ENCODE results near the gene PRAME.
"Not testable (repeated sequence)": the region's sequence is repeated elsewhere in the genome, so short reads cannot be mapped to it uniquely, and the experiment has no call there.

PRAME gene

DNA sequence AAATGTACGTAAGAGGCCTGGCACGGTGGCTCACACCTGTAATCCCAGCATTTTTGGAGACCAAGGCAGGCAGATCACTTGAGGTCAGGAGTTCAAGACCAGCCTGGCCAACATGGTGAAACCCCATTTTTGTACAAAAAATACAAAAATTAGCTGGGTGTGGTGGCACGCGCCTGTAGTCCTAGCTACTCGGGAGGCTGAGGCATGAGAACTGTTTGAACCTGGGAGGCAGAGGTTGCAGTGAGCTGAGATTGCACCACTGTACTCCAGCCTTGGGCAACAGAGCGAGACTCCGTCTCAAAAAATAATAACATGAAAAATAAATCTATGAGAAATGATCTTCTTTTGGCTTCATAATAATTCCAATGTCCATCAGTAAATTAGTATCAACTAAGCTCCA lies 48.2 kb downstream of the PRAME start:
- H3K9ac ChIP-seq (ENCODE audit: low read length); H3K4me3 ChIP-seq (ENCODE audit: low read length); H3K4me1 ChIP-seq (ENCODE audit: control insufficient read depth, insufficient read depth, low read length); H3K27me3 ChIP-seq (ENCODE audit: control insufficient read depth, insufficient read depth, low read length); H3K36me3 ChIP-seq (ENCODE audit: control insufficient read depth, insufficient read depth, low read length); H3K9me3 ChIP-seq (ENCODE audit: control insufficient read depth, low read length): not testable (repeated sequence)

DNA sequence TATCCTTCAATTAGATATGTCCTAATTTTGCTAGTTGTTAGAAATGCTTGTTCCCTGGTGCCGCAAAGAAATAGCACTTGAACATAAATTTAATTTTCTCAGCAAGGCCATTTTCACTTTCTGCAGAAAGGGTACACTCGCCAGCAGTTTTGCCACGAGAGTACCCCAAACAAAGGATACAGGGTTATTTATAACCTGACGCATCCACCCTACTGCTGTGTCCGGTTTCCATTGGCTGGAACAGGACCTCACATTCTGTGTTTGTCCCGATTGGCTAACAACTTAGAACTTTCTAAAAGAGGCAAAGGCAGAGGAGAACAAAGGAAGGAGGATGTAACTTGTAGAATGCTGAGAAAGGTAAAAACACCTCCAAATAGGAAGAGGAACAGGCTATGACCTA lies 49.2 kb downstream of the PRAME start:
- H3K4me1 ChIP-seq (ENCODE audit: control insufficient read depth, insufficient read depth, low read length); H3K9me3 ChIP-seq (ENCODE audit: control insufficient read depth, low read length); H3K4me3 ChIP-seq (ENCODE audit: low read length); H3K36me3 ChIP-seq (ENCODE audit: control insufficient read depth, insufficient read depth, low read length); H3K27me3 ChIP-seq (ENCODE audit: control insufficient read depth, insufficient read depth, low read length); H3K9ac ChIP-seq (ENCODE audit: low read length): not testable (repeated sequence)

DNA sequence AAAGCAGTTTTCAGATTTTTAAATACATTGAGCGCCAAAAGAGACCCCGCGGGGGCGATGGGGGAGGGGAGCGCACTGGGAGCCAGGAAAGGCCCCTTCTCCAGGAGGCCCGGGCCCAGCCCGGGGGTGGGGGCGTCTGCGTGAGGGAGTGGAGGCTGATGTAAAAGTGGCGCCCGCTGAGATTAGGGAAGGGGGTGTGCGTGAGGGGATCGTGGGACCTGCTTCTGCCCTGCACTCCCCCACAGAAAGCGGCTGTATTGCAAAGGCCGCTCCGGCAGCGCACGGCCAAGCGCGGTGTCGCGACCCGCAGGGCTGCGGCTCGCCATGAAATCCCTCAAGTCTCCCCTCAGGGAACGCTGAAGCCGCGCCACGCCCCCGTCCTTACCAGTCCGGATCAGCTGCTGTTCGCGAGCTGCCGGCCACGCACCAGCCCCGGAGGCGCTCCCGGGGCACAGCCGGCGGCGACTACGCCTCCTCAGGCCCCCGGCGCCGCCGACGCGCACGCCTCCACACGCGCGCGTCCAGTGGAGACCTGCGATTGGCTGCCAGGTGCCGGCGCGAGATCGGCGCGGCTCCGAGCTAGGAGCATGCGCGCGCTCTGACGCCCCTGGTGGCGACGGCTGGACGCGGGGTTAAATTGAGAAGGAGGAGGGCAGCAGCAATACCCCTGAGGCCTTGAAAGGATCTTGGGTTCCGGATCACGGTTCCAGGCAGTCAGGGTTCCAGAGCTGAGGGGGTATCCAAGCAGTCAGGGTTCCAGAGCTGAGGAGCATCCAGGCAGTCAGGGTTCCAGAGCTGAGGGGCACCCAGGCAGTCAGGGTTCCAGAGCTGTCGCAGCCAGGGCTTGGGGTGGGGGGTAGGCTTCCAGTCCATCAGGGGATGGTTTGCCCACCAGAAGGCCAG lies 50.5 kb downstream of the PRAME start, which contains the start of gene ZNF280B:
Gene ZNF280B (minus strand): TSS at position 469 of the 903 bp plus-strand sequence. CDS start 19,344 bp downstream, outside the sequence.
- peak within 1 kb of the TSS; percentile 51 for H3K9ac ChIP-seq (ENCODE audit: low read length)
- no peaks in the 10 kb centered on the region for H3K9me3 ChIP-seq (ENCODE audit: control insufficient read depth, low read length)
- no peaks in the 10 kb centered on the region for H3K27me3 ChIP-seq (ENCODE audit: control insufficient read depth, insufficient read depth, low read length)
- no peaks in the 10 kb centered on the region for H3K36me3 ChIP-seq (ENCODE audit: control insufficient read depth, insufficient read depth, low read length)
- peak within 1 kb of the TSS; percentile 21 for H3K4me3 ChIP-seq (ENCODE audit: low read length)
- no peaks in the 10 kb centered on the region for H3K4me1 ChIP-seq (ENCODE audit: control insufficient read depth, insufficient read depth, low read length)

DNA sequence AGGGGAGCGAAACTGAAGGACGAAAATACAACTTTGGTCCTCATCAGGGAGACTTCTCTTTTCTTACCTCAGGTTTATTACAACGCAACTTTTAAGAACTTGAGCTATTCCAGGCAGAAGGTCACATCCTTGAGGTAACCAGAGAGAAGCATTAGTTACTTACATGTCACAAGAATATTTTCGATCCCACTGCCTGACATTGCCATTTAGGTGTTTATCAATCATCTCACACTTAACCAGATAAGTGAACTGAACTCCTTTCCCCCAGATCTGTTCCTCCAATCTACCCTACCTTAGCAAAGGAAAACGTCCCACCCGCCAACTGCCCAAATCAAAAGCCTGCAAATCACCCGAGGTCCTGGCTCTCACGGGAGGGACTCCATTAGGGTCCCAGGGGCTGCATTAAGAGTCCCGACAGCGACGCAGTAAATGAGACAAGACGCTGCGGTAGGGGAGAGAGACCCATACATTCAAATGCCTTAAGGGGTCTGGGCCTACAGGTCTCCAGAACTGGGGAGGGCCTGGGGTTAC lies 51.3 kb downstream of the PRAME start:
- no peaks in the 10 kb centered on the region for H3K36me3 ChIP-seq (ENCODE audit: control insufficient read depth, insufficient read depth, low read length)

DNA sequence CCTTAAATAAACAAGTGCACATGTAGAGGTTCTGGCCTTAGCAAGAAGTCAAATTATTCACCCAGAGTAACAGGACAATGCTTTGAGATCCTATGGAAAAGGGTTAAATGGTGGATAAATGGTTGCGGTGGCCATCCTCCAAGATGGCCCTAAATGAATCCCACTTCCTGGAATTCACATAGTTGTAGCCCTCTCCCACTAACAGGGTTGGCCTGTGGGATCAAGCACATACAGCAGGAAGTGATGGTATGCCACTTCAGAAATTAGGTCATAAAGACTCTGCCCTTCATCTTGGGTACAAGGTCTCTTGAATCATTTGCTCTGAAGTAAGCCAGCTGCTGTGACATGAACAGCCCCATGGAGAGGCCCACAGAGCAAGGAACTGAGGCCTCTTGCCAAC lies 52.3 kb downstream of the PRAME start:
- H3K9ac ChIP-seq (ENCODE audit: low read length): no peak overlapping the region
- no peaks in the 10 kb centered on the region for H3K9me3 ChIP-seq (ENCODE audit: control insufficient read depth, low read length)
- no peaks in the 10 kb centered on the region for H3K27me3 ChIP-seq (ENCODE audit: control insufficient read depth, insufficient read depth, low read length)
- H3K36me3 ChIP-seq (ENCODE audit: control insufficient read depth, insufficient read depth, low read length): no peaks in the 10 kb centered on the region
- no peaks in the 10 kb centered on the region for H3K4me1 ChIP-seq (ENCODE audit: control insufficient read depth, insufficient read depth, low read length)
- H3K4me3 ChIP-seq (ENCODE audit: low read length): no peak overlapping the region

More for the DNA sequence above, 51.3 kb downstream of the PRAME start:
- Histone ChIP-seq H3K9ac (ENCODE audit: low read length) (peak overlapping the region; percentile 51), H3K4me3 (ENCODE audit: low read length) (peak overlapping the region; percentile 21), H3K4me1 (ENCODE audit: control insufficient read depth, insufficient read depth, low read length) (no peaks in the 10 kb centered on the region), H3K9me3 (ENCODE audit: control insufficient read depth, low read length) (no peaks in the 10 kb centered on the region), H3K27me3 (ENCODE audit: control insufficient read depth, insufficient read depth, low read length) (no peaks in the 10 kb centered on the region)

DNA sequence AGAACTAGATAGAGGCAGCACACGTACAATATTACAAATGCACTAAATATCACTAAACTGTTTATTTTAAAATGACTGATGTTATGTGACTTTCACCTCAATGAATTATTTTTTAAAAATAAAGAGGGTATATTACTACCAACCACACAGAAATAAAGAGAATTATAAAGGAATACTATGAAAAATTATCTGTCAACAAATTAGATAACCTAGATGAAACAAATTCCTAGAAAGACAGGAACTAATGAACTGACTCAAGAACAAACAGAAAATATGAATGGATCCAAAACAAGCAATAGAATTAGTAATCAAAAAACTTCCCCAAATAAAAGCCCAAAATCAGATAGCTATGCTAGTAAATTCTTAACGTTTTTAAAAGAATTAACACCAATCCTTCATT lies 60.8 kb downstream of the PRAME start:
- no peaks in the 10 kb centered on the region for H3K27me3 ChIP-seq (ENCODE audit: control insufficient read depth, insufficient read depth, low read length)
- H3K9me3 ChIP-seq (ENCODE audit: control insufficient read depth, low read length): no peaks in the 10 kb centered on the region
- H3K4me3 ChIP-seq (ENCODE audit: low read length): no peak overlapping the region
- H3K4me1 ChIP-seq (ENCODE audit: control insufficient read depth, insufficient read depth, low read length): no peaks in the 10 kb centered on the region
- no peaks in the 10 kb centered on the region for H3K36me3 ChIP-seq (ENCODE audit: control insufficient read depth, insufficient read depth, low read length)
- no peak overlapping the region for H3K9ac ChIP-seq (ENCODE audit: low read length)

Measured in mucosa of stomach (tissue), 1 donor.